Ishikawa (cell line): ENCODE measurements around the gene DIP2A.

Source experiments
- CEBPB ChIP-seq: IDR thresholded peaks from 2 replicates; pipeline ENCODE4 v1.6.1; 2012
- CREB1 ChIP-seq: IDR thresholded peaks from 2 replicates; pipeline ENCODE4 v1.6.1; 2012; ENCODE audit warnings: low read depth
- EGR1 ChIP-seq: IDR thresholded peaks from 2 replicates; pipeline ENCODE4 v1.6.1; 2012
- EP300 ChIP-seq: IDR thresholded peaks from 2 replicates; pipeline ENCODE4 v1.6.1; 2012; ENCODE audit warnings: borderline replicate concordance
- FOXM1 ChIP-seq: IDR thresholded peaks from 2 replicates; pipeline ENCODE4 v1.6.1; 2012; ENCODE audit warnings: low read depth, borderline replicate concordance
- NFIC ChIP-seq: IDR thresholded peaks from 2 replicates; pipeline ENCODE4 v1.6.1; 2012
- RAD21 ChIP-seq: IDR thresholded peaks from 2 replicates; pipeline ENCODE4 v1.6.1; 2012; ENCODE audit warnings: low read depth
- REST ChIP-seq: IDR thresholded peaks from 2 replicates; pipeline ENCODE4 v1.6.1; 2012; ENCODE audit warnings: low read depth, mild to moderate bottlenecking
- TAF1 ChIP-seq: IDR thresholded peaks from 2 replicates; pipeline ENCODE4 v1.6.1; 2012; ENCODE audit warnings: low read depth, mild to moderate bottlenecking
- TCF12 ChIP-seq: IDR thresholded peaks from 2 replicates; pipeline ENCODE4 v1.6.1; 2012; ENCODE audit warnings: low read depth
- TEAD4 ChIP-seq: IDR thresholded peaks from 2 replicates; pipeline ENCODE4 v1.6.1; 2012
- USF1 ChIP-seq: IDR thresholded peaks from 2 replicates; pipeline ENCODE4 v1.6.1; 2012
- YY1 ChIP-seq: IDR thresholded peaks from 2 replicates; pipeline ENCODE4 v1.6.1; 2012; ENCODE audit warnings: low read depth
- ZBTB7A ChIP-seq: IDR thresholded peaks from 2 replicates; pipeline ENCODE4 v1.6.1; 2012; ENCODE audit warnings: low read depth
- TF ChIP-seq, protein P1 (sequence below): IDR thresholded peaks from 2 replicates; pipeline ENCODE4 v1.6.1; 2012

The DIP2A gene

DNA sequence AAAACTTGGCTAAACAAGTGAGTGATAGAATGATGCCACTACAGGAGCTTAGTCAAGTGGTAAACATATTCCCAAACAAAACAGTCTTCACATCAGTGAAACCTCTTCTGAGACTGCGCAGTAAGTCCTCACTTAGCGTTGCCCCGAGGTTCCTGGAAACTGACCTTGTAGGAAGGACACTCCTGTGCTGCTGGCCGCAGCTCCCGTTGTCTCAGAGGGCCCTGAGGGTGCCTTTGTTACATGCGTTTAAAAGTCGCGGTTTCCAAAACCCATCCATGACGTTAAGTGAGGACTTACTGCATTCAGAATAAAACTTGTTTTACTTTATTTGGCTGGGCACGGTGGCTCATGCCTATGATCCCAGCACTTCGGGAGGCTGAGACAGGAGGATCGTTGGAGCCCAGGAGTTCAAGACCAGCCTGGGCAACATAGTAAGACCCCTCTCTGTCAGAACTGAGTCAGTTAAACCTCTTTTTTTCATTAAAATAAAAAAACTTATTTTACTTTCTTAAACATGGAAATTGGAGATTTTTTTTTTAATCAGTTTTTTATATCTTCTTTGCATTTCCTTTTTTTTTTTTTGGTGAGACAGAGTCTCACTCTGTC is 36.0 kb upstream of the DIP2A start:
- TF ChIP-seq CREB1 (no peak), FOXM1 (no peak), USF1 (no peak), REST (no peak), EP300 (no peak), YY1 (no peak), NFIC (no peak), TEAD4 (no peak), CEBPB (no peak), ZBTB7A (no peak), TAF1 (no peak), TCF12 (no peak), RAD21 (no peak), EGR1 (no peak)
- TF ChIP-seq, protein P1, sequence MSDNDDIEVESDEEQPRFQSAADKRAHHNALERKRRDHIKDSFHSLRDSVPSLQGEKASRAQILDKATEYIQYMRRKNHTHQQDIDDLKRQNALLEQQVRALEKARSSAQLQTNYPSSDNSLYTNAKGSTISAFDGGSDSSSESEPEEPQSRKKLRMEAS, result no peak

GRCh38 chr21:46423546-46424038 is 35.1 kb upstream of the DIP2A start:
- TF ChIP-seq CEBPB (no peak), YY1 (no peak), TEAD4 (no peak), EP300 (no peak), NFIC (no peak), FOXM1 (no peak), TCF12 (no peak), RAD21 (no peak), USF1 (no peak), ZBTB7A (no peak)
- TF ChIP-seq, protein P1, result no peak

GRCh38 chr21:46424039-46424591 is 34.6 kb upstream of the DIP2A start:
- TF ChIP-seq TEAD4, result no peak
- TF ChIP-seq TAF1, result no peak
- no peak for TF ChIP-seq RAD21
- no peak for TF ChIP-seq FOXM1
- TF ChIP-seq, protein P1, result no peak
- no peak for TF ChIP-seq YY1
- TF ChIP-seq TCF12, result no peak
- TF ChIP-seq REST, result no peak
- no peak for TF ChIP-seq USF1
- no peak for TF ChIP-seq CEBPB
- no peak for TF ChIP-seq ZBTB7A
- no peak for TF ChIP-seq CREB1
- no peak for TF ChIP-seq EGR1
- TF ChIP-seq NFIC, result no peak
- no peak for TF ChIP-seq EP300

- no peak for TF ChIP-seq RAD21
- no peak for TF ChIP-seq EGR1
- no peak for TF ChIP-seq REST
- no peak for TF ChIP-seq USF1
- TF ChIP-seq CREB1, result no peak
- no peak for TF ChIP-seq CEBPB
- TF ChIP-seq TCF12, result no peak
- no peak for TF ChIP-seq EP300
These were observed 34.1 kb upstream of the DIP2A start for GRCh38 chr21:46424621-46425020.
